Hepatic stellate cell (primary cell): ENCODE measurements around the gene TPD52L2.
"Not testable (repeated sequence)": the region's sequence is repeated elsewhere in the genome, so short reads cannot be mapped to it uniquely, and the experiment has no call there.

Source experiments
- DNase-seq: peaks from one replicate; pipeline ENCODE4 v3.0.0; 2011; ENCODE audit warnings: low spot score

The TPD52L2 gene

DNA sequence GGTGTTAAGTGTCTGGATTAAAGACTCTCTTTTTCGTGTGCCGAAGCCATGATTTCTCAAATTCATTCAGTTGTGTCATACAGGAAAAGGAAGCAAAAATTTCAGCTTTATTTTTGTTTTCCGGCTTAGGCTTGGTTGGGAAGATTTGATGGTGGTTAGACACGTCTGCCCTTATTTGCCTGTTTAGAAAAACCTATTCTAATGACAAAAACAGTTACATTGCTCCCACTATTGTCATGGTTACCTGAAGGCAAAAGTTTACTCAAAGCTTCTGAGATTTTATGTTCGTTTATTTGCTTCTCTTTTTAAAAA, 30.8 kb downstream of the TPD52L2 start:
- peak; percentile 29 for DNase-seq

DNA sequence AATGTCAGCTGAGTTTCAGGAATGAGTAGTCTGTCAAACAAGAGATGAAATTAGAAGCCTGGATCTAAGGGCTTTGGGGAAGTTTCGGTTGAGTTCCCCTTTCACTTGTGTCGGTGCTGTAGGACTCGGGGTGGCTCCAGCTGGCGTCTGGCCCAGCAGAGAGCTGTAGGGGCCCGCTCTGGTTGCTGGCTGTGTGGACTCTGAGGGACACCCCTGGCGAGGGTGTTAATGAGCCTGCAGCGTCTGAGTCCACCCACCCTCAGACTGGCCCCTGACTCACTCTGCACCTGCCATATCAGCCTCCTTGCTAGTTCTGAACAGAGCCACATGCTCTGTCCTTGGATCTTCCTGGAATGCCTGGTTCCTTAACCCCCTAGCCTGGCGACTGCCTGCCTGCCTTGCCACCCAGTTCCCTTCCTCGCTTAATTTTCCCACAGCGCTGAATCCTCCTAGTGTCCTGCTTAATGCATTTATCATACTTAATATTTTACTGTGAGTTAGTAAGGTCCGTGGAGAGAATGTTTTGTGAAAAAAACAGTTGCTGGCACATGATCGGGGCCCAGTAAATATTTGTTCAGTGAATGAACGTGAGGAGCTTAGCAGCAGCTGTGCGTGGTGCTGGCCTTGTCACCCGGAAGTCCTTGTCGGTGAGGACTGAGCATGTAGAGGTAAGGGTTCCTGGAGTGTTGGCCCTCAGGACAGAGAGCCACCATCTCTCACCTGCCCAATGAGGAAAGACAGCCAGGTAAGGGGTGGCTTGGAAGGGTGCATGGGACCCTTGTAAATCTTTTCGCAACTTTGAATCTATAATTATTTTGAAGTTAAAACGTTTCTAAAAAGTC, 31.4 kb downstream of the TPD52L2 start:
- peak; percentile 45 for DNase-seq

DNA sequence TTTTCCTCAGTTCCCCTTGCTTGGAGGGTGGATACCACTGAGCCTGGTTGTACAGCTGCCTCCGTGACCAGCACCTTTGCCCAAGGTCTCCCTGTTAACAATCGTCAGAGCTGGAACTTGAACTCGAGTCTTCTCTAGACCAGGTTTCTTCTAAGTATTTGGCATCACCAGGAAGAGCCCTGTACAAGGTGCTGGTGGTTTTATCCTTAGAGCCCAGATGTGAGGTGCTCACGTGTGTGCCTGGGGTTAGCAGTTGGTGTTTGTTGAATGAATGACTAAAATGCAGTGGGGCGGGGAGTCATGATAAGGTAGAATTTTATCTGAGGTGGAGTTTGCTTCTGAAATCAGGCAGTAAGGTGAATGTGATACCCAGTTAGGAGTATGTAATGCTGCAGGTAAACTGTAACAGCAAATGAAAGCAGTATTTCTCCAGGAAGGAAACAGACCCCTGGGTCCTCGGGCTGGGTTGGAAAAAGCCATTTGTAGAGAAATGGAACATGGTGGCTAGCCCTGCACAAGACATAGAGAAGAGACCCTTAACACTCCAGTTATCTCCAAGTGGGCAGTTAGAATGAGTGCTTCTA, 33.0 kb downstream of the TPD52L2 start:
- DNase-seq, result no peak

DNA sequence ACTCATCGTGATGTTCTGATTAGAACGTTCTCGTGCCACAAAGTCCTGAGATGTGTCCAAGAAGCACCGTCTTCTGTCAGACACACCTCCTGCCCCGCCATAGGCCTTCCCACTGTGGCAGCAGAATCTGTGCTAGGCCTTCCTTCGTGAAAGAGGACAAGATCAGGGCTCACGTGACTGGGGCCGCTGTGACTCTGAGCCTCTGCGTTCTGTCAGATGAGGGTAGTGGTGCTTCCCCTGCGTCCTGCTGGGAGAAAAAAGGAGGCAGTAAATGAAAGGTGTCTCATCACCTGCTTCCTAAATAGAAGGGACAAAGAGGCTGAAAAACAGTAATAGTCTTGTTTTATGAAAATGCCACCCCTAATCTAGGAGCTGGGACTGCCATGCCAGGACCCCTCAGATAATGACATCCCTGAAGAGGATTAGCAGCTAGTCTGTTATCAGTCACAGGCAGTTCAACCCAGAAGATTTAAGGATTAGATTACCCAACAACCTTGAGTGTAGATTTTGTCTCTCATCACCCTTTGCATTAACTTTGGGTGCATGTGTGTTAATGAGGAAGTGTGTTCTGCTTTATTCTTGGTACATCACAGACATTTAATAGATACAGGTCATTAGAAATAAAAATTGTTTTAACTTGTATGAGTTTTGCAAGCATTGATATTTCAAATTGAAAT, 34.0 kb downstream of the TPD52L2 start:
- DNase-seq, result no peak

DNA sequence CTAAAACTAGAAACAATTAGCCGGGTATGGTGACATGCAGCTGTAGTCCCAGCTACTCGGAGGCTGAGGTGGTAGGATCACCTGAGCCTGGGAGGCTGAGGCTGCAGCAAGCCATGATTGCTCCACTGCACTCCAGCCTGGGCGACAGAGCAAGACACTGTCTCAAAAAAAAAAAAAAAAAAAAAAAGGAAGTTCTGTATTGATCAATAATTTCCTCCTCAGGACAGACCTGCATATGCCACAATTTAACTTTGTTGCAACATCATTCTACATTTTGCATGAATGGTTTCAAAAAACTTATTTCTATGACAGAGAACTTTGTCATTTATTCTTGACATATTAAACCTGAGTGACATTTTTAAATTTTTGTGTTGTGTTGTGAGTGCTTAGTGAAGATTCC, 35.3 kb downstream of the TPD52L2 start:
- DNase-seq, result no peak

DNA sequence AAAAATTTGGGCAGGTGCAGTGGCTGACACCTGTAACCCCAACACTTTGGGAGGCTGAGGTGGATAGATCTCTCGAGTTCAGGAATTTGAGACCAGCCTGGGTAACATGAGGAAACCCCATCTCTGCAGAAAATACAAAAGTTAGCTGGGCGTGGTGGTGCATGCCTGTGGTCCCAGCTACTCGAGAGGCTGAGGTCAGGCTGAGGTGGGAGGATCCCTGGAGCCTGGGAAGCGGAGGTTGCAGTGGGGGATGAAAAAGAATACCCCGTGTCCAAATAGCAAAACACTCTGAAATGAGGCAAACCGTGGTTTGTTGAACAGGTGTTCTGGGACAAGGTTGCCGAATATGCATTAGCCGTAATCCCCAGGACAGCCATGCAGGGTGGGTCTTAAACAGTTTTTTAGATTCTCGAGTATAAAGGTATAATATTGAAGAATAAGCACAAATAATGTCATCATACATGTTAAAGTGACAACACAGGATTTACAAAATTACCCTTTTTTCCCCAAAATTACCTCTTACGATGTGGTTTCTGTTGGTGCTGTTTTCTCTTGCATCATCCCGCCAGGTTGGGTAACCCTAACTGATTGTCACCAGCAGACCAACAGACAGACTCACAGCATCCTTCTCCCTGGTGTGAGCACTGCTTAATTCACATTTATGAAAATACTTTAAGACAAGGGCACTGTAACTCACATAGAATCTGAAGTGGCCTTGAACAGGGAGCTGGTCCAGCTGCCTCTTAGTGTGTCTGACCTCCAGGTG, 38.9 kb downstream of the TPD52L2 start:
- DNase-seq, result no peak

DNA sequence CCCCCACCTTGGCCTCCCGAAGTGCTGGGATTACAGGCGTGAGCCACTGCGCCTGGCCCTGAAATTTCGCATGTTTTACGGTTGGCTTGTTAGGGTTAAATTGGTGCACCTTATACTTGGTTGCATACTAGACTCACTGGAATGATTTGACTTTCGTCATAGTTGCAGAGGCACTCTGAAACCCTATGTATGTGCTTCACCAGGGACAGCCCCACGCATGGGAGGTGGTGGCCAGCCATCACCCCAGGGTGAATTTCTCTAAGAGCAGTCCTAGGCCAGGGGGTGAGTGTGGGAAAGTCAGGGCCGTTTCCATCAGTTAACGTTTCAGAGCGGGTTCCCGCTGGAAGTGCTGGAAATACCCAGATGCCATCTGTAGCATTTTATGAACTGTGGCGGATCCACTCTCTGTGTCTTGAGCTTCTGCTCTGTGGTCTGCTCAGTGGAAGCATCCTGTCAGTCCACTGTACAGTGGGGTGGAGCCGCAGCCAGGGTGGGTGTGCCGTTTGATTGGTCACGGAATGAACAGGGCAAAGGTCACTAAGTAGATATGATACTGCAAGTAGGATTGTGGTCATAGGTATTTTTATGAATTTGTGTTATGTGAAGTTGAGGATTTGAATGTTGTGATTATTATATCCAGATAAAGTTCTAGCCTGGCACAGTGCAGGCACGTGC, 43.1 kb downstream of the TPD52L2 start:
- no peak for DNase-seq

DNA sequence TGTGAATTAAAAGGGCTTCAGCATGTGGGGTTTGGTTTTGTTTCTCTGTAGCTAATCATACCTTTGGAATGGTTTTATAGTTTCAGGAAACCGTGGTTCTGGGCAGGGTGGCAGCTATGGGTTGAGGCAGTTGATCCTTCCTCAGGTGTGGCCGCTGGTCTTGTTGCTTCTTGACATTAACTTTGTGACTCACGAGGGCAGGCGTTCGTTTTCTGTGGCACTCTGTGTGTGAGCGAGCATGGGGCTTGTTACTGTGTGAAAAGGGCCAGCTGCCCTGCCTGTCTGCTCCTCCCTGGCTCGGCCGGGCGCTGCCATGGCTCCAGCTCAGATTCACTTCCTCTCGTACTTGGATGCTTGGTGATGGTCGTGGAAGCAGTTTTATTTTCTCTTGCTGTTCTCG, 46.1 kb downstream of the TPD52L2 start:
- no peak for DNase-seq

DNA sequence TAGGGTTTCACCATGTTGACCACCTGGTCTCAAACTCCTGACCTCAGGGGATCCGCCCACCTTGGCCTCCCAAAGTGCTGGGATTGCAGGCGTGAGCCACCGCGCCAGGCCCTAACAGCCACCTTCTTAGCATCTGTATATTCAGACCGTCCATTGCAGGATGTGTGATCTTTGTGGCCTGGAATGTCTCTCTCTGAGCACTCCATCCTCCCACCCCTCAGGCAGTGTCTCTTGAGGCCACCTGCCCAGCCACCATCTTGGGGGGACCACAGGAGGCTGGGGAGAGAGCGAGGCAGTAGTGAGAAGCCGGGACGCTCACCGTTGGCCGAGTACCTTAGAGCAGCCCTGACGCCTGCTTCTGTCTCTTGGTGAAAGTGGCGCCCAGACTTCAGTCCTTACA, 48.7 kb downstream of the TPD52L2 start:
- DNase-seq, result no peak

DNA sequence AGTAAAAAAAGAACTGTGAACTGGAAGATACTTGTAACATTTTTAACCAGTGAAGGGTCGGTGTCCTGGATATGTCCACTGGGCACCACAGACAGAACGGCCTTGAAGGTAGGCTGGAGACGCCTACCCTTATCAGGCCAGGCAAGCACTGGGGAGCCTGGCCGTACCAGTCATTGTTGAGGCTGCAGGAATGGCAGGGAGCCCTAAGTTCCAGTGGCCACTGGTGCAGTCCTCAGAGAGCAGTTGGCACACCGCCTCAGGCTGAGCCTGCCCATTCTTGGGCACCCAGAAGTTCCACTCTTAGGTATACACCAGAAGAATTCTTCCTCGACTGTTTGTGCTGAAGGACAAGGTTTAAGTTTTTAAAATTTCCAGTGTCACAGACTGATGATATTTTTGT, 50.4 kb downstream of the TPD52L2 start:
- DNase-seq, result no peak

DNA sequence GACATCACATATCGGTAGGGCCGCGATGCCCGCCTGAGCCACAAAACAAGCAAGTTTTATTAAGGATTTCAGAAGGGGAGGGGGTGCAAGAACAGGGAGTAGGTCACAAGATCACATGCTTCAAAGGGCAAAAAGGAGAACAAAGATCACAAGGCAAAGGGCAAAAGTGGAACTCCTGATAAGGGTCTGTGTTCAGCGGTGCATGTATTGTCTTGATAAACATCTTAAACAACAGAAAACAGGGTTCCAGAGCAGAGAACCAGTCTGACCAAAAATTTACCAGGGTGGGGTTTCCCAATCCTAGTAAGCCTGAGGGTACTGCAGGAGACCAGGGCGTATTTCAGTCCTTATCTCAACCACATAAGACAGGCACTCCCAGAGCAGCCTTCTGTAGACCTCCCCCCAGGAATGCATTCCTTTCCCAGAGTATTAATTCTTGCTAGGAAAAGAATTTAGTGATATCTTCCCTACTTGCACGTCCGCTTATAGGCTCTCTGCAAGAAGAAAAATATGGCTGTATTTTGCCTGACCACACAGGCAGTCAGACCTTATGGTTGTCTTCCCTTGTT, 51.4 kb downstream of the TPD52L2 start:
- not testable (repeated sequence) for DNase-seq

DNA sequence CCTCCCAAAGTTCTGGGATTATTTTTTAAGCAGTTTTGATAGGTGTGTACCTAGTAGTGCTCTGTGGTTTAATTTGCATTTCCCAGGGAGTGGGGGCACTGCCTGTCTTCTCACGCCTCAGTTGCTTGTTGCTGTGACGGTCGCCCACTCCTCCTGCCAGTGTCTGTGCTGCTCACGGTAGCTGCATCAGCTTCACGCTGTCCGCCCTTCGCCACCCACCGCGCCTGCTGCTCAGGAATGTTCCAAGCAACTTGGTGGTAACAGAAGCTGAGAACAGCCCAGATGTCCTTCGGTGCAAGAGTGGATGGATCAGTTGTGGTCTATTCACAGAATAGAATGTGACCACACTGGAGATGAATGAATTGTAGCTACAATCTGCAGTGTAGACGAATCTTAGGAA, 52.7 kb downstream of the TPD52L2 start:
- DNase-seq, result no peak

DNA sequence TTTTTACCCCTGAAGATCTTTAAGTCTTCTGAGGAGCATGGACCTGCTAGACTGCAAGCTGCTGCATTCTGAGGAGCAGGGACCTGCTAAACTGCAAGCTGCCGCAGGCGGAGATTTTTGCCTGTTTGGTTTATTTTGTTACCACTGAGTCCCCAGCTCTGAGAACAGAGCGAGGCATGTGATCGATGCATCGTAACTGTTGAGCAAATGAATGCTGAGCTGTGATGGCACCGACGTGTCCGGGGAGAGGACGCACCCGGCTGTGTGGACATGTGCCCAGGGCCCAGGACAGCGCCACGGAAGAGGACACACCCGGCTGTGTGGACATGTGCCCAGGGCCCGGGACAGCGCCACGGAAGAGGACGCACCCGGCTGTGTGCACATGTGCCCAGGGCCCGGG, 54.1 kb downstream of the TPD52L2 start:
- no peak for DNase-seq

DNA sequence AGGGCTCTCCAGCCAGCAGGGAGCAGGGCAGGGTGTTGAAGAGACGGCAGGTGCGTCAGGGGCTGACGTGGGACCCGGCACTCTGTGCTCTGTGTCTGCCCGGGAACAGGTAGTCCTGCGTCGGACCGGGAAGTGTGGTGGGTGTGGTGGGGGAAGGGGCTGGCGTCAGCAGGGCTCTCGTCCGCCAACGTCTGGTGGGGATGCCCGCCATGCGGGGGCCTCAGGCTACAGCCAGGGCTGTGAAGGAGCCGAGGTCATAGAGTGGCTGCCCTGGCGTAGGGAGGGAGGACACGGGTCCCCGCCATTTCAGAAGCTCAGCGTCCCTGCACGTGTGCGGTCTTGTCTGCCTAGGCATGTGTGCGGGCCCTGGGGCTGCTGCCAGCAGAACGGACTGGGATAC, 55.2 kb downstream of the TPD52L2 start:
- no peak for DNase-seq

DNA sequence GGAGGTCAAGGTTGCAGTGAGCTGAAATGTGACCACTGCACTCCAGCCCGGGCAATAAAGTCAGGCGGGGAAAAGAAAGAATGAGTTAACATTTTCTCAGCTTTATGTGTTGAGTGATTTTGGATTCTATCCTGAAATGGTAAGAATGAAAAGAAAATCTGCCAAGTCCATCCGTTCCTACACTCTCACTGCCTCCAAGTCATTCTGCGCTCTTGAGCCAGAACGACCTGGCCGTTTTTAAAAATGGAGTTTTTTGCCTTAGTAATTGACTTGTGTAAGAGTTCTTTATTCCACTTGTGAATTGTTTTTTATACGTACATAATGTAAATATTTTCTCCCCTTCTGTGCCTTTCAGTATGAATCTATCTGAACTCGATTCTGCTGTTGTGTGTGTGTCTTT, 58.6 kb downstream of the TPD52L2 start:
- DNase-seq, result no peak

DNA sequence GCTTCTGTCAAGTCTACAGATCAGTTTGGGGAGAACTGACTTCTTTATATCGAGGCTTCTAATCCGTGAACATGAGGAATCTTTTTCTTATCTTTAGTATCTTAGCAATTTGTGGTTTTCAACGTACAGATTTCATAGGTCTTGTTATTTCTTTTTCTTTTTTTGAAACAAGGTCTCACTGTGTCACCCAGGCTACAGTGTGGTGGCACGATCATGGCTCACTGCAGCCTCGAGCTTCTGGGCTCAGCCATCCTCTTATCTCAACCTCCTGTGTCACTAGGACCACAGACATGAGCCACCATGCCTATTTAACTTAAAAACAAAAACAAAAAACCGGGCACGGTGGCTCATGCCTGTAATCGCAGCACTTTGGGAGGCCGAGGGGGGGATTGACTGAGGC, 59.2 kb downstream of the TPD52L2 start:
- no peak for DNase-seq

DNA sequence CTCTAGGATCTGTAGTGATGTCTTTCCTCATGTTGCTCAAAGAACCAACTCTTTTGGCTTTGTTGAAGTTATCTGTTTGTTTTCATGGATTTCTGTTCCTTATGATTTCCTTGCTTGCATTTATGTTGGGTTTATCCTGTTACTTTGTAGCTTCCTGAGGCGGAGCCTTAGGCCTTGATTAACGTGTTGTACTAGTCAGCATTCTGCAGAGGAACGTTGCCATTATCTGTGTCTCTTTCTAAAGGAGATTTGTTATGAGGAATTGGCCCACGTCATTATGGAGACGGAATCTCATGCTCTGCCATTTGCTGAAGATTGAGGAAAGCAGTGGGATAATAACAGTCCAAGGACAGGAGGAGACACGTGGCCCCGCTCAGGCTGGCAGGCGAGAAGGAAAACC, 61.2 kb downstream of the TPD52L2 start:
- no peak for DNase-seq

DNA sequence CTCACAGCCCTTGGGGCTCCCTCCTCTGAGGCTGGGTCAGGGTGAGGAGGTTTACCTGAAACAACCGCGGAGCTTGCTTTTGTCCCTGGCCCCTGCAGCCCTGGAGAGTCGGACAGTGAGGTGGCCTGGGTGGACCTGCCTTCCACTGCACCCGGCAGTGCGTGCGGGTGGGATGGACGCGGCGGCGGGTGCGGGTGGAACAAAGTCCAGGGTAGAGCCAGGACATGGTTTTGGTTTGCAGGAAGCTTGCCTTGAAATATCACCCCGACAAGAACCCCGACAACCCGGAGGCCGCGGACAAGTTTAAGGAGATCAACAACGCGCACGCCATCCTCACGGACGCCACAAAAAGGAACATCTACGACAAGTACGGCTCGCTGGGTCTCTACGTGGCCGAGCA, 64.0 kb downstream of the TPD52L2 start:
- DNase-seq, result no peak

DNA sequence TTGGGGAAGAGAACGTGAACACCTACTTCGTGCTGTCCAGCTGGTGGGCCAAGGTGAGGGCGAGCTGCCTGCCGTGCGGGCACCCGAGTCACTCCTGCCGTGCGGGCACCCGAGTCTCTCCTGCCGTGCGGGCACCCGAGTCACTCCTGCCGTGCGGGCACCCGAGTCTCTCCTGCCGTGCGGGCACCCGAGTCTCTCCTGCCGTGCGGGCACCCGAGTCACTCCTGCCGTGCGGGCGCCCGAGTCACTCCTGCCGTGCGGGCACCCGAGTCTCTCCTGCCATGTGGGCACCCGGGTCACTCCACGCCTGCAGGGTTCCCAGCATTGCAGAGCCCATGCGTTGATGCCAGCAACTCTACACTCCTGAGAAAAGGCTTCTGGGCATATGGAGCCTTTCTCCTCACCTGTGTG, 64.4 kb downstream of the TPD52L2 start:
- not testable (repeated sequence) for DNase-seq

DNA sequence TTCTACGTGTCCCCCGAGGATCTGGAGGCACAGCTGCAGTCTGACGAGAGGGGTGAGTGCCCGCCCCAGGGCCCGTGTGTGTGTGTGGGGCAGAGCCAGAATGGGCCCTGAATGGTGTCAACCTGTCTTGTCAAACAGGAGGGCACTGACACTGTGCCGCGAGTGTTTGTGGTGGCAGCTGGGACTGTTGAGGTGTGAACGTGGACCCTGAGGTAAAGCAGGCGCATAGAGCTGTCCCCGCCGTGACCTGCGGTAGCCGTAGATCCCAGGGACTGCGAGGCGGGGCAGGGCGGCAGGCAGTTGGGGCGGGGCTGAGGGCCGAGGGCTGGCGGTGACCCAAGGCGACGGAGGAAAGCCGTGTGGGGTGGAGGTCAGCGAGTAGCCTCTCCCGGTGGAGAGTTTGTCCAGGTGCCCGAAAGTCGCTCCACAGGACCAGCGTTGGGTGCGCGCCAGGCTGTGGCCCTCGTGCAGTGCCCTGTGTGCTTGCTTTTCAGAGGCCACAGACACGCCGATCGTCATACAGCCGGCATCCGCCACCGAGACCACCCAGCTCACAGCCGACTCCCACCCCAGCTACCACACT, 66.0 kb downstream of the TPD52L2 start:
- no peak for DNase-seq

DNA sequence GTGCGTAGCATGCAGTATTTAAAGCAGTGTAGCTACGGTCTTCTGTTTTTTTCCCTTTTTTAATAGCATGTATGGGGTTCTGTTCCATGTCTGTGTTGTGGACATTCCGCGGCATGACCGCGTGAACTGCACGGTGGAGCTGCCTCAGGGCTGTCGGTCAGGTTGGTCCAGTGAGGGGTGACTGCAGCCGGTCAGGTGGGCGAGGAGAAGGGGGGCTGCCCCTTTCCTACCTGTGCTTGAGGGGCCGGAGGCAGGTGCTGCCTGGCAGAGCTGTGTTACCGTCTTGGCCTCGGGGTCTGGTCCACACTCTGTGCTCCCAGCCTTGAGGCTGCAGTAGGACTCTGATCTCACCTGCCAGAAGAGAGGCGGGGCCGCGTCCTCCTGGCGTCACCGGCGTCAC, 66.7 kb downstream of the TPD52L2 start:
- no peak for DNase-seq
